Testis (tissue), 2 donors: Measurements from ENCODE around the gene CDYL2.

Source experiments
- CTCF ChIP-seq, 3 experiments: fragments of 450-650 bp in 2 of 3; fragments of 200-600 bp in 1 of 3; sonication (generic) in 1 of 3; IDR thresholded peaks; one replicate each; pipeline ENCODE4 v1.5.1; 2016 to 2019; ENCODE audit warnings: antibody characterized with exemption in 3 of 3, mild to moderate bottlenecking in 2 of 3, moderate library complexity in 1 of 3
- POLR2A ChIP-seq: fragments of 450-650 bp; IDR thresholded peaks from one replicate; pipeline ENCODE4 v1.6.1; 2017; ENCODE audit warnings: antibody characterized with exemption, mild to moderate bottlenecking, moderate library complexity

DNA sequence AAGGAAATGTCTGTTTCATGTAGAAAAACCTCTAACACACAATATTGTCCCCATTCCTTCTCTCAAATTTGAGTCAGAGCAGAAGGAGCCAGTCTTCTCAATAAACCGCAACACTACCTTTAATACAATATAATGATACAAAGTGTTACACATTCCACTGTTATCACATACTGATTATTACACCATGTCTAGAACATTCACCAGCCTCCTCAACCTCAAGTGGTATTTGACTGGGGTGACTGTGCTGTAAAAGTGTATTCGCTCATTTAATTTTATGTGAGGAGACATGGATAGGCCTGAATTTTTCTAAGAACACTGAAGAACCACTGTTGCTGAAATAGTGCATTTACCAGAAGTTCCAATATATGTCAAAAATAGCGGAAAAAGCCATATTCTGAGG, 10.3 kb downstream of the CDYL2 start:
- TF ChIP-seq CTCF (IDR thresholded peaks at IDR 0.05) = no peak
- TF ChIP-seq POLR2A = no peak
